Fibroblast of skin of scalp (primary cell): ENCODE measurements around the gene SF3A2.
A peak's percentile ranks its signal among the peaks of the same experiment; 100 is the strongest.
"Not testable (repeated sequence)": the region's sequence is repeated elsewhere in the genome, so short reads cannot be mapped to it uniquely, and the experiment has no call there.

ENCODE experiments used
- DNase-seq: peaks from one replicate; pipeline ENCODE4 v3.0.0-alpha.2; 2013

SF3A2 gene

DNA sequence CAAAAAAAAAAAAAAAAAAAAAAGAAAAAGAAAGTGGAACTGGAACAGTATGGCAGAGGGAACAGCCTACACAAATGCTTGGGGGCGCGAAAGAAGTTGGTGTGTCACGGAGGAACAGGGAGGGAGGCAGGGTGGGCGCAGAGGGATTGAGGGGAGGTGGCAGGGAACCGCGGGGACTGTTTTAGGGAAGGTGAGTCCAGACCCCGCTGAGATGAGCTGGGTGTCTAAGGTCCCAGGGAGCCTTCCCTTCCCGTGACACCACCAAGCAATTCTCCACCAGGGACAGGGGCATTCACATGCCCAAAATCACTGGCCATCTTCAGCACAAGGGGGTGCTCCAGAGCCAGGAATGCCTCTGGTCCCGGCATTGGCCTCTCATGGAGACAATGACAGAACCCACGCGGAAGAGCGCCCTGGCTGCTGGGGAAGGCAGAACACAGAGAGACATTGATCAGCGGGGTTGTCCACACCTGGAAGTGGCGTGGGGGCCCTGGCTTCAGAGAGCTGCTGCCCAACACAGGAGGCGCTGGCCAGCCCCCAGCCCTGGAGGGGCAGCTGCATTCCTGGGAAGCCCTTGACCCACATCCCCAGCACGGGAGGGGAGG, 38.4 kb downstream of the SF3A2 start:
- DNase-seq: peak; percentile 75

DNA sequence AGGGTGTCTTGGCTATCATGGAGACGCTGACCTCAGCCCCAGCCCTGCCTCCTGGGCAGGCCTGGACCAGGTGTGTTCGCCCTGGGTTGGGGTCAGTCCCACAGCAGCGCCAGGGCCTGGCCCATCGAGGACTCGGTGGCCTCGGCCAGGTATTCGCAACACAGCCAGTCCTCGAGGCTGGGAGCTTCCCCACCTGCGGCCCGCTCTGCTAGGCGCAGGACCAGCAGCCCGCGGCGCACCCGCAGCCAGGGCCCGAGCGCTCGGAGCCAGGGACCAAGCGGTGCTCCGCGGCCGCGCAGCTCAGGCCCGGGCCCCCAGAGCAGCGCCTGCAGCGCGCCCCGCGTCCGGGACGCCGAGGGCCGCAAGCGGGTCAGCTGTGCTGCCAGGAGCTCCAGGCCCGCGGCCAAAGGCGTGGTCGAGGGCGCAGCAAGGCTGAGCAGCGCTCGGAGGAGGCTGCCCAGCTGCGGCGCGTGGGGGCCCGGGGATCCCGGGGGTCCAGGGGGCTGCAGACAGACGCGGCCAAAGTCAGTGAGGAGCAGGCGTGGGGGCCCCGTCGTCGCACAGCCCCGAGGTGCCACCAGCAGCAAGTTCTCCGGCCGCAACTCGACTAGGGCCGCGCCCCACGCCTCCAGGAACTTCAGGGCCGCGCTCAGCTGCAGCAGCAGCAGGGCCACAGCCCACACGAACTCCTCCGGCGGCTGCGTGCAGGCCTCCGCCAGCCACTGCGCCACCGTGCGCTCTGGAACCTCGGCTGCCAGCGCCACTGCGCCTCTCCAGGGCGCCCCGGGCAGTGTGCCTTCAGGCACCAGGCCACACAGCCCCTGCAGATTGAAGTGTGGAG, 39.2 kb downstream of the SF3A2 start:
- DNase-seq: no peak

DNA sequence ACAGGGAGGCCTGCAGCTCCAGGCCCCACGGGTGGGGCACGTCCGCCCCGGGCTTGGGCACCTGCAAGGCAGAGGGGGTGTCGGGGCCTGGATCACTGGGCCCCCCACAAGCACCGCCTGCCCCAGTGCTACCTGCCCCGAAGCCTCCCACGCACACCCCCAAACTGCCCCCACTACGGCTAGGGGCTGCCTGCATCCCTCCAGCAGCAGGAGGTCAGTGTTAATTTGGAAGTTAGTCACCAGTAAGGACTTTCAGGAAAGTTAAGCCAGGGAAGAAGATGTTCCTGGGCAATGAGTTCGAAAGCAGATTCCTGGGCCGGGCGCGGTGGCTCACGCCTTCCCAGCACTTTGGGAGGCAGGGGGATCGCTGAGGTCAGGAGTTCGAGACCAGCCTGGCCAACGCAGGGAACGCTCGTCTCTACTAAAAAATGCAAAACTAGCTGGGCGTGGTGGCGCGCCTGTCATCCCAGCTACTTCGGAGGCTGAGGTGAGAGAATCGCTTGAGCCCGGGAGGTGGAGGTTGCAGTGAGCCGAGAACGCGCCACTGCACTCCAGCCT, 39.9 kb downstream of the SF3A2 start:
- no peak for DNase-seq

DNA sequence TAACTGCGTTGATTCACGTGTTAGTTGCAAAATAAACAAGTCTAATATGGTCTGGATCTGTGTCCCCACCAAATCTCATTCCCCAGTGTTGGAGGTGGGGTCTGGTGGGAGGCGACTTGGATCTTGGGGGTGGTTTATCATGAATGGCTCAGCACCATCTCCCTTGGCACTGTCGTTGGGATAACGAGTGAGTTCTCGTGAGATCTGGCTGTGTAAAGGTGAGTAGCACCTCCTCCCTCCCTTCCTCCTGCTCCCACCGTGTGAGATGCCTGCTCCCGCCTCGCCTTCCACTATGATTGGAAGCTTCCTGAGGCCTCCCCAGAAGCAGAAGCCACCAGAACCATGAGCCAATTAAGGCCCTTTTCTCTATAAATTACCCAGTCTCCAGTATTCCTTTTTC, 40.5 kb downstream of the SF3A2 start:
- DNase-seq: no peak

DNA sequence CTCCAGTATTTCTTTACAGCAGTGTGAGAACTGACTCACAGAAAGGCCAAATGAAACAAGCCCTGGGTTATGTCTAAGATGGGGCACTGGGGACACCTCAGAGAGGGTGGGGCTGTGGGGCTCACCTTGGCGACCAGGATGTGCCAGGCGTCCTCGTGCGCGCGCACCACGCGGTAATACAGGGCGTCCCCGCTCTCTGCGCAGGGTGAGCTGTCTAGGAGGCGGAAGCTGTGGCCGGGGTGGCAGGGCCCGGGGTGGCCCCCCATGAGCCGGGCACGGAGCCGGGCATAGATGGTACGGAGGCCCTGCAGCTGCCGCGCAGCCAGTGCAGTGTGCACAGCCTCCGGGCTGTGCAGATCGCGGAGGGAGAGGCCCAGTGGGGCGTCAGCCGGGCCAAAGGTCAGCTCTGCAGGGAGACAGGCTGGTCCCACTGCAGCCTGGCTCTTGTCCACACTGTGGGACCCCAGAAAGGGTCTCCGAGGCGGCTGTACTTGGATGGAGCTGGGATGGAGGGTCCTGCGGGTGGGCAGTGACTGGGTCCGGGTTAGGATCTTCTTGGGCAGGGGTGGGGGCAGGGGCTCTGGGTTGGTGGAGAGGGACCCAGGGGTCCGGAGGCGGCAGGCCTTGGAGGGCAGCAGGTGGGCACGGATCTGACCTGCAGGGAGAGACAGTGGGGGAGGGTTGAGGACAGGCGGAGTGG, 42.0 kb downstream of the SF3A2 start:
- no peak for DNase-seq

DNA sequence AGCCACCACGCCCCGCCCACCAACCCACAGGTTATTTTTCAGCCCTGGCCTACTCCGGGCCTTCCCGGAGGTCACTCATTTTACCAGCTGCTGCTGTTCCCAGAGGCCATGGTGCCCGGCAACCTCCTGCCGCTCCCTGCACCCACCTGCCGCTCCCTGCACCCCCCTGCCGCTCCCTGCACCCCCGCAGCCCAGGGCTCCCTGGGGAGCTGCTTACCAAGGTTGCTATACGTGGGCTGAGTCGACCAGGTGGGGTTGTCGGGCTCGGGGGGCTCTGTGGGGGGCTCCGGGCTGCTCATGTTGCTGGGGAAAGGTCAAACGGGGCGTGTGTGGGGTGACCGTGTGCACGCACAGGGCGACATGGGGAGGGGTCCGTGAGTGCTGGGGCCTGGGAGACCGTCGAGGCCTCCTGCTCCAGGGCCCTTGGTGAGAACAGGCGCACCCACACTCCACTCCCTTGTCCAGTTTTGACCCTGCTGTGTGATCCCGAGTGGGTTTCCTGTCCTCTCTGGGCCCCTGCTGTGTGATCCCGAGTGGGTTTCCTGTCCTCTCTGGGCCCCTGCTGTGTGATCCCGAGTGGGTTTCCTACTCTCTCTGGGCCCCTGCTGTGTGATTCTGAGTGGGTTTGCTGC, 44.1 kb downstream of the SF3A2 start:
- DNase-seq: no peak

DNA sequence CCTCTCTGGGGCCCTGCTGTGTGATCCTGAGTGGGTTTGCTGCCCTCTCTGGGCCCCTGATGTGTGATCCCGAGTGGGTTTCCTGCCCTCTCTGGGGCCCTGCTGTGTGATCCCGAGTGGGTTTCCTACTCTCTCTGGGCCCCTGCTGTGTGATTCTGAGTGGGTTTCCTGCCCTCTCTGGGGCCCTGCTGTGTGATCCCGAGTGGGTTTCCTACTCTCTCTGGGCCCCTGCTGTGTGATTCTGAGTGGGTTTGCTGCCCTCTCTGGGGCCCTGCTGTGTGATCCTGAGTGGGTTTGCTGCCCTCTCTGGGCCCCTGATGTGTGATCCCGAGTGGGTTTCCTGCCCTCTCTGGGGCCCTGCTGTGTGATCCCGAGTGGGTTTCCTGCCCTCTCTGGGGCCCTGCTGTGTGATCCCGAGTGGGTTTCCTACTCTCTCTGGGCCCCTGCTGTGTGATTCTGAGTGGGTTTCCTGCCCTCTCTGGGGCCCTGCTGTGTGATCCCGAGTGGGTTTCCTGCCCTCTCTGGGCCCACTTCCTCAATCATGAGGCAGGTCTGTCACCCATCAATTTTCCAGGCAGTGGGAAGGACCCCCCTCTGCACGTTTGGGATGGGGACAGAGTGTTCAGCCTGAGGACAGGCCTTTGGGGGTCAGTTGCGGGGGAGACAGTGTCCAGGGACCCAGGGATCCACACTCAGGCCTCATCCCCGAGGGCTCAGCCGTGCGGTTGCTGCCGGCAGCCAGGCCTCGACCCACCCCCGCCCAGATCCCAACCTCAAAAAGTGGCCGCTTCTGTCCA, 44.8 kb downstream of the SF3A2 start:
- DNase-seq: not testable (repeated sequence)

DNA sequence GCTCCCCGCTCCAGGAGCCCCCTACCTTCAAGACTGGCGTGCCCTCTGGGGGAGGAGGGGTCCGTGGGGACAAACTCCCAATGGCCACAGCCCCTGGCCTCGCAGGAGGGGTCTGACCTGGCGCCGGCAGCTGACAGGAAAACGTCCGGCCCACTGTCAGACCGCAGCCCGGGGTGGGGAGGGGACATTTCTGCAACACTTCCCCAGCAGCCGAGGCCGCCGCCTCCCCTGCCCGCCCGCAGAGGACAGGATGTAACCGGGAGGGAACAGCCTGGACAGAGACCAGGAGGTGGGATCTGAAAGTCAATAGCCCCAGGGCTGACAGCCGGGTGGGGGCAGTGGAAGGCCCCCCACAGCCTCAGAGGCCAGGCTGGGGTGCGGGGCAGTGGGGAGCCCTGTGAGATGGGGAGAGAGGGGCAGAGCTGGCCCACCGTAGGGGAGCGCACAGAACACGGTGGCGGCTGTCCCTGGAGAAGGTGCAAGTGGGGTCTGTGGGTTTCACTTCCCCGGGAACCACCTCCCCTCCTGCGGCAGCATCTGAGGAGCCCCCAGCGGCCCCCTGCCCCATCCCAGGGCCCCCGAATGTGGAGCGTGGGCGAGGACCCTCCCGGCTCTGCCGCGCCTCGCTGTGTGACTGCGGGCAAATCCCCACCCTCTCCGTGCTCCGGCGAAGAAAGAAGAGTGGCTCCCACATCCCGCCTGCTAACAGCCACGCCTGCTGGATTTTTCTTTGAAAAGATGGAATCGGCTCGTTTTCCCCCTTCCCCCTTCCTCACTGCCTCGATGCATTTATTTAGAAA, 45.6 kb downstream of the SF3A2 start, which contains the start of gene PEAK3:
Gene PEAK3 (minus strand): TSS at position 114 of the 800 bp plus-strand sequence. CDS start 1,244 bp downstream, outside the sequence.
- DNase-seq: peak; percentile 56

DNA sequence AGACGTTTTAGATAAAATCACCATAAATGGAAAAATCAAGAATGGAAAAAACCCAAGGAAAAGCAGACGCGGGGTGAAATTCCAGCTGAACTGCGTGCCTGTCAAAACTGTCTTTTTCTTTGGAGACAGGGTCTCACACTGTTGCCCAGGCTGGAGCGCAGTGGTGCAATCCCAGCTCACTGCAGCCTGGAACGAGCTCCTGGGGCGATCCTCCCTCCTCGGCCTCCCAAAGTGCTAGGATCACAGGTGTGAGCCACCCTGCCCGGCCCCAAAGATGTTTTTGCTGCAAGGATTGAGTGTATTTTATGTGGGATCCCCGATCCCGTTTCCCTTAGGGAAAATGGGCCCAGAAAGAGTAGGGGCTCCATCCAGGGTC, 46.2 kb downstream of the SF3A2 start:
- no peak for DNase-seq

DNA sequence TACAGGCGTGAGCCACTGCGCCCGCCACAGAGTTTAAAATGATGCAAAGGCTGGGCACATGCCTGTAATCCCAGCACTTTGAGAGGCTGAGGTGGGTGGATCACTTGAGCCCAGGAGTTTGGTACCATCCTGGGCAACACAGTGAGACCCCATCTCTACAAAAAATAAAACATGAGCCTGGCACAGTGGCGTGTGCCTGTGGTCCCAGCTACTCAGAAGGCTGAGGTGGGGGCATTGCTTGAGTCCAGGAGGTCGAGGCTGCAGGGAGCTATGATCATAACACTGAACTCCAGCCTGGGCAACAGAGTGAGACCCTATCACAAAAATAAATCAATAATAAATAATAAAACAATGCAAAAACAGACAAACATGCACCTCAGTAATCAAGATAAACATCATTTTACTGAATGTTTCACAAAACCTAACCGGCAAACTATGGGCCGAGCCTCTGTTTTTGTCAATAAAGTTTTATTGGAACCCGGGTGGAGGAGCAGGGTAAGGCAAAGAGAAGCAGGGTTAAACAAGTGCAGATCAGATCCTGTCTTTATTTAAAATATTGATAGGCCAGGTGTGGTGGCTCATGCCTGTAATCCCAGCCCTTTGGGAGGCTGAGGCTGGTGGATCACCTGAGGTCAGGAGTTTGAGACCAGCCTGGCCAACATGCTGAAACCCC, 47.3 kb downstream of the SF3A2 start:
- no peak for DNase-seq

DNA sequence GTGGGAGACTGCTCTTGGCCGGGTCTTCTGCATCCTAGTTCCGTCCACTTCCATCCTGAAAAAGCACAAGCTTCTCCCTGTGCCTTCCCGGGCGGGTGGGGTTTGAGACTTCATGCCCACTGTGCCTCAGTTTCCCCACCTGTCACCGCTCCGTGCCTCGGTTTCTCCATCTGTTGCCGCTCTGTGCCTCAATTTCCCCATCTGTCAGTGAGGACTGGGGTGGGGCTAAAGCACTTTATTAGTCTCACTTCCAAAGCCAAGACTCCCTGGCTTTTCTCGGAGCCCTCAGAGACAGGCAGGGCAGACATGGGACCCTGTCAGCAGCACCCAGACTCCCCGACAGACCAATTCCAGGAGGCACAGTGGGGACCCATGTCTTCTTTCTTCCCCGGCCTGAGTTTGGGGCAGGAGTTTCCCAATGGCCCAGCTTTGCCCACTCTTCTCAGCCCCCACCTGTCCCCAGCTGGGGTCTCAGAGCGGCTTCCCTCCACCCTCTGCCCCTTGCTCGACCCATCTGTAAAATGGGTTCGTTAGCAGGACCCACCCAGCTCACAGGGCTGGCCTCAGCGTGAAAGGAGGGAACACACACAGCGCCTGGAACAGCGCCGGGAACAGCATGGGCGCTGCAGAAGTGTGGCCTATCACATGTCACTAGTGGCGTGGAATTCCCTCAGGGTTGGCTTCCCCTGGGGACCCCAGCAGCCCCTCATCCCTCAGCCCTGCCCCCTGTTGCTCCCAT, 49.9 kb downstream of the SF3A2 start:
- no peak for DNase-seq

DNA sequence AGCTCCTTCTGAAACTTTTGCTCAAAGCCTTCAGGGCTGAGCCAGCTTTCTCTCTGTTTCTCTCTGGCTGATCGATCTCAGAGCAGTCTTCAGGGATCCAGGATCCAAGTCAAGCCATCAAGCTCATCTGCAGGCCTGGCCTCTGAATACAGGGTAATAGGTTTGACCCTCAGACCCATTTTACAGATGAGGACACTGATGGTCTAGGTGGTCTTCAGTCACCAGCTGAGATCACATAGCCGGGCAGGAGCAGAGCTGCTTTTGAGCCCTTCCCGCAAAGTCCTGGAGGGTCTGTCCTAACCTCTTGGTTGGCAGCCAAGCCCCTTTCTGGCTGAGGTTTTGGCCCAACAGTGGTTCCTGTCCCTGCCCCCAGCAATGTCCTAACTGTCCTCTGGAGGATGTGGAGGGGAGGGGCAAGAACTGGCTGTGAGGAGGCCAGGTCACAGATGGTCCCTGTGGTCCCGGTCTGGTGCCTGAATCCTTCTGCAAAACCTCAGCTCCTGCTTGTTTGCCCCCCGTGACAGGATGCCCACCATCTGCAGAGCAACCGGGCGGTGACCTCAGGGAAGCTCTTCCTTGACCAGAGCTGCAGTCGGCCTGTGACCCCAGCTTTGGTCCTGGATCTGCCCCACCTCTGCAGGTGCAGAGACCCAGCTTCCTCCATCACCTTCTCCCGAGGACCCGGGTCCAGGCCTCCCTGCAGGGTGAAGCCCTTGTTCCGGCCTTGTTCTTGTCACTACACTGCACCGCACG, 51.1 kb downstream of the SF3A2 start:
- DNase-seq: no peak

DNA sequence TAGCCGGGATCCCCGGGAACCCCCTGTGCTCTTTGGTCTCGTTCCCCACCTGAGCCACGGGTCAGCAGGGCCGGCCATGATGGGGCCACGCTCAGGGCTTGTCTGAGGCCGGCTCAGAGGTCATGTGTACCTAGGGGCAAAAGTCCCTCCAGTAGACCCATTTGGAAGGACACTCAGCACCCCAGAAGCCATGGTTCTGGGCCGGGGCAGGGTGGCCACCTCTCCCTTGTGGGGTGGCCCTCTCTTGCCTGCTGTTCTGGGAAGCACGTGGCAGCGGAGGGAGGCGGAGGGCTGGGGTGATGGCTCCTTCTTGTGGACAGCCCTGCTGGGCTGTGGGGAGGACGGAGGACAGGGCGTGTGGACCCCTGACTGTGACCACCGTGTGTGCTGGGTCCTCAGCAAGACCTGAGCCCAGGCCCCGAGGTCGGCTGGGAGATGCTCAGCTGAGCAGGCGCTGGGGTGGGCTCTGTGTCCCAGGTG, 51.8 kb downstream of the SF3A2 start:
- no peak for DNase-seq

DNA sequence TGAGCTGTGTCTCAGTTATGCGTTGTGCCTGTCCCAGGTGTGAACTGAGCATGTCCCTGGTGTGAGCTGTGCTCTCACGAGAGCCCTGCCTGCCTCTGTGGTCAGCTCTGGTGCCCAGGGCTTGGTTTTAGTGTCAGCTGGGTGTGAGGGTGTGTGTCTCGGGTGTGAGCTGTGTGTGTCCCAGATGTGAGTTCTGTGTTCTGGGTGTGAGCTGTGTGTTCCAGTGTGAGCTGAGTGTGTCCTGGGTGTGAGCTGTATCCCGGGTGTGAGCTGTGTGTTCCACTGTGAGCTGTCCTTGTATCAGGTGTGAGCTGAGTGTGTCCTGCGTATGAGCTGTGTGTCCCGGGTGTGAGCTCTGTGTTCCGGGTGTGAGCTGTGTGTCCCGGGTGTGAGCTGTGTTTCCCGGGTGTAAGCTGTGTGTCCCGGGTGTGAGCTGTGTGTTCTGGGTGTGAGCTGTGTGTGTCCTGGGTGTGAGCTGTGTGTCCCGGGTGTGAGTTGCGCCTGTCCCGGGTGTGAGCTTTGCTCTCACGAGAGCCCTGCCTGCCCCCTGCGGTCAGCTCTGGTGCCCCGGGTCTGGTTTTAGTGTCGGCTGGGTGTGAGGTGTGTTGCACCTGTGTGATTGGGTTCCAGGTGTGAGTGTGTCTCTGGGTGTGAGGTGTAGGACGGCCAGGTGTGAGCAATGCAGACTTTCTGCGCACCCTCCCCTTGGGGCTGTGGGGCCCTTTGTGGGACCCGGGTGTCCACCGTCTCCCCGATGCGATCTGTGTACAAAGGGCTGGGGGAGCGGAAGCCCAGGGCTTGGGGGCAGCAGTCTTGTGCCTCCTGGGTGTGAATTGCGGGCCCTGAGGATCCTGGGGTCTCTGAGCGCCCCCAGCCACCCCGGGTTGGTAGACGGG, 52.4 kb downstream of the SF3A2 start:
- no peak for DNase-seq

DNA sequence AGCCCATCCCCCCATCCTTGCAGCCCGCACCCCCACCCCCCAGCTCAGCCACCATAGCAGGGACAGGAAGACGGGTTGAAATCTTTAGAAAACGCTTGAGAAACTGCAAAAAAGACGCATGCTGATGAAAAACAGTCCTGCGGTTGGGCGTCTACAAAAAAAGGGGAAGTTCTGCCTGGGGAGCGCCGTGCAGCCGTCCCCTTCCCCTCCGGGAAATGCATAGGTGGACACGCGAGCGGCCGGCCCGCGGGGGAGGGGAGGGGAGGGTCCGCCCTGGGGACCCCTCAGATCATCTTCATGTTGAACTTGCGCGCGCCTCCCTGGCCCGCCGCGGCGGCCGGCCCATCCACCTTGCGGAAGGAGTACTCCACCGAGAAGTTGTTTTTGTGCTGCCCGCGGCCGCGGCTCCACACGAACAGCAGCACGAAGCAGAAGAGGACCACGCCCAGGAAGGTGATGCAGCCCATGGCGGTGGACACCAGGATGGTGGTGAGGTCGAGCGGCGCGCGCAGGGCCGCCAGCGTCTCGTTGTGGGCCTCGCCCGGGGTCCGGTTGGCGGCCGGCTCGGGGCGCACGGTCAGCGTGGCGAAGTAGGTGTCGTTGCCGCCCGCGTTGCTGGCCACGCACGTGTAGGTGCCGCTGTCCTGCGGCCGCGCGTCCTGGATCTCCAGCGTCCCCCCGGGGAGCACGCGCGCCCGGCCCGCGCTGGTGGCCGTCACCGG, 53.3 kb downstream of the SF3A2 start:
- no peak for DNase-seq

DNA sequence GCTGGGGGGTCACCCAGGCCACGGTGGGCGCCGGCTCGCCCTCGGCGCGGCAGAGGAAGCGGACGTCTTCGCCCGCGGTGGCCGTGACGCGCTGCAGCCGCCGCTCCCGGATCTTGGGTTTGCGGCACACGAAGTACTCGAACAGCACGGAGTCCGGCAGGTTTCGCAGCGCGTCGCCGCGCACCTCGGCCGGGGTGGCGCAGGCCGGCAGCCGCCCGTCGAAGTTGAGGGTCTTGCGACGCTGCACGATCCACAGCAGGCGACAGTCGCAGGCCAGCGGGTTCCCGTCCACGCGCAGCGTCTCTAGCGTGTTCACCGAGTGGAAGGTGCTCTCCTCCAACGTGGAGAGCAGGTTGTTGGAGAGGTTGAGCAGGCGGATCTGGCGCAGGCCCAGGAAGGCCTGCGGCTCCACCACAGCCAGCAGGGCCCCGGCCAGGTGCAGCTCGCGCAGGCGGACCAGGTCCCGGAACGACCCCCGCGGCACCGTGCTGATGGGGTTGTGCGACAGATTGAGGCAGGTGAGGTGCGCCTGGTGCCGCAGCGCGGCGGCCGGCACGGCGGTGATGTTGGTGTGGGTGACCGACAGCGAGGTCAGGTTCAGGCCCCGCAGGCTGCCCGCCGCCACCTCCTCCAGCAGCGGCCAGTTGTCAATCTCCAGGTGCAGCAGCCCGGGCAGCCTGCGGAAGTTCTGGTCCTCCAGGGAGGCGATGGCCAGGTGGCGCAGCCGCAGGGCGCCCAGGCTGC, 54.0 kb downstream of the SF3A2 start:
- DNase-seq: no peak
